HCT116 (cell line): ENCODE data around the gene SET. TPM values are rescaled to one million over a fixed set of nuclear protein-coding genes. Genes with fewer than 3 reads are reported as not detected.
A peak's percentile ranks its signal among the peaks of the same experiment; 100 is the strongest.

Source experiments
- ATAC-seq: fragments of 200-7000 bp; cut with Tn5 transposase; 2 replicates; pipeline ENCODE4 v1.9.1; 2020; ENCODE audit warnings: mild to moderate bottlenecking, moderate library complexity
- BruUV-seq: library from RNA; stranded (reverse); fragments of 400-500 nt; replicated peaks from 2 replicates; lab custom pipeline; 2021; lab: Mats Ljungman, UMichigan
- CTCF ChIA-PET: fragments of 300-600 bp; sonication (Branson Sonifier 250); formaldehyde crosslinking; loops from one replicate; lab custom pipeline; 2021; ENCODE audit warnings: antibody characterized with exemption; lab: Charles Lee
- POLR2A ChIA-PET: fragments of 300-600, 350-600 bp; sonication (Branson Sonifier 250); formaldehyde crosslinking; loops from one replicate; lab custom pipeline; 2021; ENCODE audit warnings: antibody characterized with exemption; lab: Charles Lee
- RAD21 ChIA-PET, 2 experiments: fragments of 300-600 bp; sonication (Branson Sonifier 250); formaldehyde crosslinking; loops; one replicate each; lab custom pipeline; 2023; ENCODE audit warnings: low total read pairs in 2 of 2; ENCODE audit not compliant: uncharacterized antibody in 2 of 2, unreplicated experiment in 2 of 2, low non-redundant PET in 1 of 2; lab: Charles Lee
- DNase-seq: peaks from one replicate; pipeline ENCODE4 v3.0.0-alpha.2; 2010; ENCODE audit warnings: low read depth, low spot score
- H2AFZ ChIP-seq: fragments of 200-600 bp; shearing (Covaris generic), sonication (generic); 2 replicates; pipeline ENCODE4 v1.6.1; 2017; ENCODE audit warnings: low read depth, mixed run types, mixed read lengths, antibody characterized with exemption, low read length; ENCODE audit not compliant: poor library complexity, severe bottlenecking
- H3K27ac ChIP-seq: 2 replicates; pipeline ENCODE4 v1.5.1; 2012; ENCODE audit warnings: low read depth, low read length
- H3K27me3 ChIP-seq: fragments of 200-600 bp; sonication (generic); 2 replicates; pipeline ENCODE4 v1.6.1; 2016; ENCODE audit warnings: mixed run types, low read length, mixed read lengths; ENCODE audit not compliant: insufficient read depth
- H3K36me3 ChIP-seq, 2 experiments: fragments of 200-500 bp in 1 of 2; fragments of 200-600 bp in 1 of 2; sonication (Bioruptor generic) in 1 of 2; sonication (generic) in 1 of 2; 2 replicates each; pipeline versions ENCODE4 v1.5.1 to v1.6.1; 2014 to 2016; ENCODE audit warnings: low read length in 2 of 2, inconsistent platforms in 1 of 2, mixed read lengths in 1 of 2, mixed run types in 1 of 2; ENCODE audit not compliant: insufficient read depth in 2 of 2, control insufficient read depth in 1 of 2
- H3K4me1 ChIP-seq, 2 experiments: fragments of 200-600 bp in 1 of 2; sonication (generic) in 1 of 2; 2 replicates each; pipeline versions ENCODE4 v1.5.1 to v1.6.1; 2012 to 2017; ENCODE audit warnings: low read length in 2 of 2, inconsistent platforms in 1 of 2, mild to moderate bottlenecking in 1 of 2, mixed read lengths in 1 of 2, mixed run types in 1 of 2, moderate library complexity in 1 of 2; ENCODE audit not compliant: insufficient read depth in 2 of 2, control insufficient read depth in 1 of 2
- H3K4me2 ChIP-seq: fragments of 200-600 bp; sonication (generic); 2 replicates; pipeline ENCODE4 v1.6.1; 2017; ENCODE audit warnings: mixed run types, low read length, mixed read lengths
- H3K4me3 ChIP-seq, 2 experiments: fragments of 200-600 bp in 1 of 2; sonication (generic) in 1 of 2; replicated peaks in 1 of 2; 2 replicates each; pipeline ENCODE4 v1.5.1; 2011 to 2016; ENCODE audit warnings: low read length in 2 of 2, control low read depth in 1 of 2, low read depth in 1 of 2, mild to moderate bottlenecking in 1 of 2, mixed read lengths in 1 of 2, mixed run types in 1 of 2
- H3K79me2 ChIP-seq: fragments of 200-600 bp; sonication (generic); 2 replicates; pipeline ENCODE4 v1.6.1; 2017; ENCODE audit warnings: mild to moderate bottlenecking, mixed run types, low read length, moderate library complexity, mixed read lengths; ENCODE audit not compliant: insufficient read depth
- H3K9ac ChIP-seq: fragments of 200-600 bp; sonication (generic); 2 replicates; pipeline ENCODE4 v1.6.1; 2016; ENCODE audit warnings: low read length, mixed read lengths
- H3K9me2 ChIP-seq: fragments of 200-600 bp; sonication (generic), shearing (Covaris generic); 2 replicates; pipeline ENCODE4 v1.6.1; 2017; ENCODE audit warnings: mixed run types, mild to moderate bottlenecking, moderate library complexity; ENCODE audit not compliant: insufficient read depth
- H3K9me3 ChIP-seq, 2 experiments: fragments of 200-500 bp in 1 of 2; fragments of 200-600 bp in 1 of 2; sonication (Bioruptor generic) in 1 of 2; sonication (generic) in 1 of 2; 2 replicates each; pipeline ENCODE4 v1.6.1; 2014 to 2017; ENCODE audit warnings: low read length in 2 of 2, mixed read lengths in 2 of 2, inconsistent platforms in 1 of 2, low read depth in 1 of 2, mild to moderate bottlenecking in 1 of 2, mixed run types in 1 of 2, moderate library complexity in 1 of 2; ENCODE audit not compliant: control insufficient read depth in 1 of 2, insufficient read depth in 1 of 2
- H4K20me1 ChIP-seq: fragments of 200-600 bp; sonication (generic), shearing (Covaris generic); 2 replicates; pipeline ENCODE4 v1.6.1; 2017; ENCODE audit warnings: mixed run types, mild to moderate bottlenecking, moderate library complexity; ENCODE audit not compliant: insufficient read depth
- CBX3 ChIP-seq: IDR thresholded peaks from 2 replicates; pipeline ENCODE4 v1.6.1; 2012; ENCODE audit warnings: low read depth
- EGR1 ChIP-seq: IDR thresholded peaks from 2 replicates; pipeline ENCODE4 v1.6.1; 2012; ENCODE audit warnings: low read depth
- ELF1 ChIP-seq: IDR thresholded peaks from 2 replicates; pipeline ENCODE4 v1.6.1; 2012; ENCODE audit warnings: low read depth, borderline replicate concordance
- EZH2phosphoT487 ChIP-seq: fragments of 200-600 bp; IDR thresholded peaks from 2 replicates; pipeline ENCODE4 v1.6.1; 2018; ENCODE audit warnings: antibody characterized with exemption, borderline replicate concordance
- FOSL1 ChIP-seq: IDR thresholded peaks from 2 replicates; pipeline ENCODE4 v1.6.1; 2012; ENCODE audit warnings: low read depth
- JUND ChIP-seq: IDR thresholded peaks from 2 replicates; pipeline ENCODE4 v1.6.1; 2012
- POLR2A ChIP-seq: IDR thresholded peaks from 2 replicates; pipeline ENCODE4 v1.7.0; 2011; ENCODE audit warnings: borderline replicate concordance; ENCODE audit not compliant: insufficient read depth, insufficient read length; ENCODE audit errors: extremely low read depth
- RAD21 ChIP-seq: IDR thresholded peaks from 2 replicates; pipeline ENCODE4 v1.6.1; 2012; ENCODE audit warnings: low read depth, mild to moderate bottlenecking
- REST ChIP-seq: IDR thresholded peaks from 2 replicates; pipeline ENCODE4 v1.6.1; 2012; ENCODE audit warnings: low read depth
- SIN3A ChIP-seq: IDR thresholded peaks from 2 replicates; pipeline ENCODE4 v1.6.1; 2012; ENCODE audit warnings: low read depth
- SP1 ChIP-seq: IDR thresholded peaks from 2 replicates; pipeline ENCODE4 v1.6.1; 2012; ENCODE audit warnings: low read depth
- SRF ChIP-seq: IDR thresholded peaks from 2 replicates; pipeline ENCODE4 v1.6.1; 2012; ENCODE audit warnings: low read depth
- TCF7L2 ChIP-seq: IDR thresholded peaks from 2 replicates; pipeline ENCODE4 v1.7.0; 2011; ENCODE audit warnings: borderline replicate concordance, inconsistent platforms; ENCODE audit not compliant: insufficient read depth, insufficient read length; ENCODE audit errors: extremely low read depth
- YY1 ChIP-seq: IDR thresholded peaks from 2 replicates; pipeline ENCODE4 v1.6.1; 2011; ENCODE audit warnings: low read length, low read depth, moderate library complexity, mild to moderate bottlenecking; ENCODE audit not compliant: insufficient replicate concordance; ENCODE audit errors: extremely low read depth
- intact Hi-C: fragments of 100-400 bp; cut with micrococcal nuclease; formaldehyde crosslinking; loops from 2 replicates; pipeline ENCODE4 v1.10.0; 2022
- total RNA-seq: library from RNA; stranded (reverse); gene quantifications from one replicate; pipeline ENCODE4 v1.2.1, GENCODE V29; 2021; ENCODE audit not compliant: unreplicated experiment
- TF ChIP-seq, protein P1 (sequence below): IDR thresholded peaks from 2 replicates; pipeline ENCODE4 v1.6.1; 2012
- TF ChIP-seq, protein P2 (sequence below), 3 experiments: fragments of 200-600 bp in 1 of 3; sonication (generic) in 1 of 3; IDR thresholded peaks in 2 of 3; conservative IDR thresholded peaks in 1 of 3; 2 replicates each; pipeline ENCODE4 v1.5.1; 2012 to 2017; ENCODE audit warnings: low read depth in 2 of 3, low read length in 2 of 3, antibody characterized with exemption in 1 of 3, borderline replicate concordance in 1 of 3, control low read depth in 1 of 3, mild to moderate bottlenecking in 1 of 3, mixed read lengths in 1 of 3, mixed run types in 1 of 3, moderate library complexity in 1 of 3; ENCODE audit not compliant: insufficient read depth in 1 of 3
- TF ChIP-seq, protein P3 (sequence below): IDR thresholded peaks from 2 replicates; pipeline ENCODE4 v1.6.1; 2012

Gene SET
- total RNA-seq, 1 experiment from 2014 or later: 595 TPM

DNA sequence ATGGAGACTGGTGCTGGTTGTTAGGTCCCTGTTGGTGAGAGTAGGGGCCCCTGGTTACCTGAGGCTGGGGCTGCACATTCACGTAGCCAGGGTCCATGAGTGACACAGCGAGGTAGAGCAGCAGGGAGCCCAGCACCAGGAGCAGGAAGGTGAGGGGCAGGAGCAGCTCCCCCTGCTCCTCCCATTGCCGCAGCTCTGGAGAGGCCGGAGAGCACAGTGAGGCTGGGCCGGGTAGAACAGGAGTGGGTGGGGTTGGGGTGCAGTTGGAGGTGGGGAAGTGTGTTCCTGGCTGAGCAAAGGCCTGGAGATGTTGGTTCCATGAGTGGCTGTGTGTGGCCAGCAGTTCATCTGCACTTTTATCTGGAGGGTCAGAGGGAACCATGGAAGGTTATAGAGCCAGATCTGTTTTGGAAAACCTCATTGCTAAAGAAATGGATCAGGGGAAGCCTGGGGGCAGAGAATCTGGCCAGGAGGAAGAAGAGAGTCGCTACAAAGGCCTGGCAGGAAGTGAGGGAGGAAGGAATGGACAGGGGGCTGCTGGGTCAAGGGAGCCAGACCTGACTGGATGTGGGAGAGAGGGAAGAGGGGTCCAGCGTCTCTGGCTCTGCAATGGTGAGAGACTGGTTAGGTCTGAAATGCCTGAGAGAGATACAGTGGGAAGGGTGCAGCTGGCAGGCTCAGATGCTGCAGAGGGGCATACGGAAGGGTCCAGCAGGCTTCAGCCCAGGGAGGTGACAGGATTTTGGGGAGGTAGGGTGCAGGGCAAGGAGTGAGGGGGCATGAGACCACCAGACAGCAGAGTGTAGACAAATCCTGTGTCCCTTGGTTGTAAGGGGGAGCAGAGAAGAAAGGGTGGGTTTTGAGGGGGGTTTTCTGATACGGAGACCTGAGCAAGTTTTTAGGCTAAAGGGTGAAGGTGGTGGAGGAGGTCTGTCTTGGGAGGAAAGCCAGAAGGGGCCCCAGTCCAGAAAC lies 33.6 kb downstream of the SET start:
- Histone ChIP-seq H3K36me3 (no peaks in the 10 kb centered on the region; a peak in 1 of 4 replicates), H3K9ac (peak overlapping the region; percentile 93), H3K79me2 (peaks cover 9% of the 10 kb centered on the region; the same call in 1 of the 2 replicates), H2AFZ (no peak overlapping the region), H3K27me3 (no peaks in the 10 kb centered on the region), H3K4me3 (peak overlapping the region; percentile 93 to 97), H3K27ac (peak overlapping the region; percentile 62), H3K9me3 (no peaks in the 10 kb centered on the region), H4K20me1 (no peaks in the 10 kb centered on the region), H3K9me2 (no peaks in the 10 kb centered on the region), H3K4me1 (peaks cover 9 to 28% of the 10 kb centered on the region in 2 experiments), H3K4me2 (peak overlapping the region; percentile 88)
- BruUV-seq: no TSS peak
- TF ChIP-seq ELF1: no peak
- TF ChIP-seq, protein P1, sequence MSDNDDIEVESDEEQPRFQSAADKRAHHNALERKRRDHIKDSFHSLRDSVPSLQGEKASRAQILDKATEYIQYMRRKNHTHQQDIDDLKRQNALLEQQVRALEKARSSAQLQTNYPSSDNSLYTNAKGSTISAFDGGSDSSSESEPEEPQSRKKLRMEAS: no peak
- TF ChIP-seq EGR1: no peak
- TF ChIP-seq RAD21: no peak
- TF ChIP-seq FOSL1: no peak
- TF ChIP-seq SIN3A: no peak
- TF ChIP-seq SP1: no peak
- TF ChIP-seq YY1: no peak
- no peak for TF ChIP-seq POLR2A
- no peak for TF ChIP-seq EZH2phosphoT487
- TF ChIP-seq, protein P2, sequence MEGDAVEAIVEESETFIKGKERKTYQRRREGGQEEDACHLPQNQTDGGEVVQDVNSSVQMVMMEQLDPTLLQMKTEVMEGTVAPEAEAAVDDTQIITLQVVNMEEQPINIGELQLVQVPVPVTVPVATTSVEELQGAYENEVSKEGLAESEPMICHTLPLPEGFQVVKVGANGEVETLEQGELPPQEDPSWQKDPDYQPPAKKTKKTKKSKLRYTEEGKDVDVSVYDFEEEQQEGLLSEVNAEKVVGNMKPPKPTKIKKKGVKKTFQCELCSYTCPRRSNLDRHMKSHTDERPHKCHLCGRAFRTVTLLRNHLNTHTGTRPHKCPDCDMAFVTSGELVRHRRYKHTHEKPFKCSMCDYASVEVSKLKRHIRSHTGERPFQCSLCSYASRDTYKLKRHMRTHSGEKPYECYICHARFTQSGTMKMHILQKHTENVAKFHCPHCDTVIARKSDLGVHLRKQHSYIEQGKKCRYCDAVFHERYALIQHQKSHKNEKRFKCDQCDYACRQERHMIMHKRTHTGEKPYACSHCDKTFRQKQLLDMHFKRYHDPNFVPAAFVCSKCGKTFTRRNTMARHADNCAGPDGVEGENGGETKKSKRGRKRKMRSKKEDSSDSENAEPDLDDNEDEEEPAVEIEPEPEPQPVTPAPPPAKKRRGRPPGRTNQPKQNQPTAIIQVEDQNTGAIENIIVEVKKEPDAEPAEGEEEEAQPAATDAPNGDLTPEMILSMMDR (IDR thresholded peaks at IDR 0.05 in 2 of 3, conservative IDR thresholded peaks at IDR 0.05 in 1 of 3; ENCODE audit: borderline replicate concordance in 1 of 3, insufficient read depth in 1 of 3, low read depth in 2 of 3, low read length in 2 of 3): no peak
- no peak for TF ChIP-seq TCF7L2
- TF ChIP-seq CBX3: no peak
- no peak for TF ChIP-seq JUND
- TF ChIP-seq SRF: no peak
- TF ChIP-seq, protein P3, sequence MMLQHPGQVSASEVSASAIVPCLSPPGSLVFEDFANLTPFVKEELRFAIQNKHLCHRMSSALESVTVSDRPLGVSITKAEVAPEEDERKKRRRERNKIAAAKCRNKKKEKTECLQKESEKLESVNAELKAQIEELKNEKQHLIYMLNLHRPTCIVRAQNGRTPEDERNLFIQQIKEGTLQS: no peak
- TF ChIP-seq REST: no peak
- ChIA-PET CTCF (no interaction called here), RAD21 (no interaction called here), POLR2A (no interaction called here)
- no peak for DNase-seq
- ATAC-seq: no peak
- intact Hi-C loops: no loop called here
